ENCODE results near the gene STOX2.

Gene STOX2

GRCh38 chr4:183861426-183861825 lies 43.7 kb upstream of the STOX2 start:
- Histone ChIP-seq H3K4me1 (ENCODE audit: insufficient read depth, low read length, severe bottlenecking) (no peaks in the 10 kb centered on the region), H3K36me3 (ENCODE audit: insufficient read depth, low read length) (no peaks in the 10 kb centered on the region), H4K20me1 (ENCODE audit: insufficient read depth, low read length) (no peaks in the 10 kb centered on the region), H3K27ac (ENCODE audit: low read depth, low read length, poor library complexity, severe bottlenecking) (no peak overlapping the region), H3K9ac (ENCODE audit: low read length) (no peak overlapping the region), H3F3A (ENCODE audit: insufficient read depth, low read length) (no peaks in the 10 kb centered on the region), H3K79me2 (ENCODE audit: insufficient read depth, low read length) (no peaks in the 10 kb centered on the region), H3K27me3 (ENCODE audit: insufficient read depth, low read length) (peaks cover 5% of the 10 kb centered on the region), H3K4me3 (ENCODE audit: low read depth, low read length, poor library complexity, severe bottlenecking) (no peak overlapping the region), H2AFZ (ENCODE audit: low read length) (no peak overlapping the region), H3K9me2 (ENCODE audit: low read depth, low read length) (no peaks in the 10 kb centered on the region), H3K9me3 (ENCODE audit: low read length) (no peaks in the 10 kb centered on the region), H3K4me2 (ENCODE audit: low read length) (no peak overlapping the region)
- no peak for TF ChIP-seq EZH2 (IDR thresholded peaks at IDR 0.05; ENCODE audit: borderline replicate concordance, low read length)
- TF ChIP-seq CTCF (IDR thresholded peaks at IDR 0.05; ENCODE audit: low read length): no peak

DNA sequence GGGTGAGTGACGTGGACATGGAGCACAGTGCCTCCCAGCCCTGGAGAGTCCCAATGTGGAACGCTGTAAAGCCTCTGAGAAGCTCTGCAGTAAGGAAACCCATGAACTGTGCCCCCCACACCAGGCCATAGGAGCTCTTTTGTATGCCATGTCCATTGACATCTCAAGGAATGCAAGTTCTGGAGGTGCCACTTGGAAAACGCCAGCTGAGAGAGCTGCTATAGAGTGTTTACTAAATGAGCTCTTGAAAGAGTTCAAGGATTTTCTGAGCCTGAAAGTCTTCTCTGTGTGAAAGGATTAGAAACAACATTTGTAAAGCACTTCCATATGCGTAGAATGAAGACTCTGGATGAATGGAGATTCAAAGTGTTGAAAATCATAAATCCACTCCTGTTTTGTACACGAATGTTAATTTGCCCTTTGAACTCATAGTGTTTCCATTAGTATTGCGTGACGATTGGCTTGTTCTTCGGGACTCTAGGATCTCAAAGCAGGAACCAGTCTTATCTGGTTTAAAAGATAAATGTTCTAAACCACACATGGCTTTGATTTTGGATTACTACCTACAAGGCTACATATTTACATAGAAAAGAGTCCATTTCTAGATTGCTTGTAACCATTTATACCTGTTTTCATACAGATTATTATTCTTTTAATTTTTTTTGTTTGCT lies 41.8 kb upstream of the STOX2 start:
- Histone ChIP-seq H3K27me3 (ENCODE audit: insufficient read depth, low read length) (peaks cover 5% of the 10 kb centered on the region), H3K9me3 (ENCODE audit: low read length) (no peaks in the 10 kb centered on the region), H2AFZ (ENCODE audit: low read length) (no peak overlapping the region), H3F3A (ENCODE audit: insufficient read depth, low read length) (no peaks in the 10 kb centered on the region), H3K9ac (ENCODE audit: low read length) (no peak overlapping the region), H3K4me1 (ENCODE audit: insufficient read depth, low read length, severe bottlenecking) (no peaks in the 10 kb centered on the region), H3K4me3 (ENCODE audit: low read depth, low read length, poor library complexity, severe bottlenecking) (no peak overlapping the region), H3K9me2 (ENCODE audit: low read depth, low read length) (no peaks in the 10 kb centered on the region), H3K27ac (ENCODE audit: low read depth, low read length, poor library complexity, severe bottlenecking) (no peak overlapping the region), H3K36me3 (ENCODE audit: insufficient read depth, low read length) (no peaks in the 10 kb centered on the region), H3K79me2 (ENCODE audit: insufficient read depth, low read length) (no peaks in the 10 kb centered on the region), H3K4me2 (ENCODE audit: low read length) (no peak overlapping the region), H4K20me1 (ENCODE audit: insufficient read depth, low read length) (no peaks in the 10 kb centered on the region)
- TF ChIP-seq CTCF (IDR thresholded peaks at IDR 0.05; ENCODE audit: low read length): no peak
- TF ChIP-seq EZH2 (IDR thresholded peaks at IDR 0.05; ENCODE audit: borderline replicate concordance, low read length): no peak

DNA sequence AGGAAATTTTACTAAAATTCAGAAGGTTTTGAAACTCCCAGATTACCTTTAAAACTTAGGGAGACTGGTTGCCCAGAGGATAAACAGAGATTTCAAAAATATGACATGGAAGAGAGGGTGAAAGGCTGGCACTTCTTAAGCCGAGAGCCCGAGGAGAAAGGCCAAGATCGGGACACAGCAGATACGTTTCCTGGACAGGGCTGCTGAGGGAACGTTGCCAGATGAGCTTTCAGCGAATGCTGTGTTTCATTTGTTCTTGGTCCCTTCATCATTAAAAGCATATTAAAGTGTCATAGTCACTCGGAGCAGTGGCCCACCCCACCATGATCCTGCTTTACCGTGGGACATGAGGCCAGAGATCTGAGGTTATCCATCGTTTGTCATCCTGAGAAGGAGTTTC lies 37.9 kb upstream of the STOX2 start:
- Histone ChIP-seq H3K36me3 (ENCODE audit: insufficient read depth, low read length) (no peaks in the 10 kb centered on the region), H3K9me3 (ENCODE audit: low read length) (no peaks in the 10 kb centered on the region), H3K9ac (ENCODE audit: low read length) (no peak overlapping the region), H3K27me3 (ENCODE audit: insufficient read depth, low read length) (peaks cover 5% of the 10 kb centered on the region; the same call in 1 of the 2 replicates), H3K4me3 (ENCODE audit: low read depth, low read length, poor library complexity, severe bottlenecking) (no peak overlapping the region), H4K20me1 (ENCODE audit: insufficient read depth, low read length) (no peaks in the 10 kb centered on the region), H3K9me2 (ENCODE audit: low read depth, low read length) (no peaks in the 10 kb centered on the region), H3K79me2 (ENCODE audit: insufficient read depth, low read length) (no peaks in the 10 kb centered on the region), H3F3A (ENCODE audit: insufficient read depth, low read length) (no peaks in the 10 kb centered on the region), H2AFZ (ENCODE audit: low read length) (no peak overlapping the region), H3K4me2 (ENCODE audit: low read length) (no peak overlapping the region), H3K27ac (ENCODE audit: low read depth, low read length, poor library complexity, severe bottlenecking) (no peak overlapping the region), H3K4me1 (ENCODE audit: insufficient read depth, low read length, severe bottlenecking) (no peaks in the 10 kb centered on the region)
- no peak for TF ChIP-seq EZH2 (IDR thresholded peaks at IDR 0.05; ENCODE audit: borderline replicate concordance, low read length)
- TF ChIP-seq CTCF (IDR thresholded peaks at IDR 0.05; ENCODE audit: low read length): no peak

All from OCI-LY1 (cell line).